ENCODE results near the gene SOAT1.
"Not testable (repeated sequence)": the region's sequence is repeated elsewhere in the genome, so short reads cannot be mapped to it uniquely, and the experiment has no call there.

The SOAT1 gene

DNA sequence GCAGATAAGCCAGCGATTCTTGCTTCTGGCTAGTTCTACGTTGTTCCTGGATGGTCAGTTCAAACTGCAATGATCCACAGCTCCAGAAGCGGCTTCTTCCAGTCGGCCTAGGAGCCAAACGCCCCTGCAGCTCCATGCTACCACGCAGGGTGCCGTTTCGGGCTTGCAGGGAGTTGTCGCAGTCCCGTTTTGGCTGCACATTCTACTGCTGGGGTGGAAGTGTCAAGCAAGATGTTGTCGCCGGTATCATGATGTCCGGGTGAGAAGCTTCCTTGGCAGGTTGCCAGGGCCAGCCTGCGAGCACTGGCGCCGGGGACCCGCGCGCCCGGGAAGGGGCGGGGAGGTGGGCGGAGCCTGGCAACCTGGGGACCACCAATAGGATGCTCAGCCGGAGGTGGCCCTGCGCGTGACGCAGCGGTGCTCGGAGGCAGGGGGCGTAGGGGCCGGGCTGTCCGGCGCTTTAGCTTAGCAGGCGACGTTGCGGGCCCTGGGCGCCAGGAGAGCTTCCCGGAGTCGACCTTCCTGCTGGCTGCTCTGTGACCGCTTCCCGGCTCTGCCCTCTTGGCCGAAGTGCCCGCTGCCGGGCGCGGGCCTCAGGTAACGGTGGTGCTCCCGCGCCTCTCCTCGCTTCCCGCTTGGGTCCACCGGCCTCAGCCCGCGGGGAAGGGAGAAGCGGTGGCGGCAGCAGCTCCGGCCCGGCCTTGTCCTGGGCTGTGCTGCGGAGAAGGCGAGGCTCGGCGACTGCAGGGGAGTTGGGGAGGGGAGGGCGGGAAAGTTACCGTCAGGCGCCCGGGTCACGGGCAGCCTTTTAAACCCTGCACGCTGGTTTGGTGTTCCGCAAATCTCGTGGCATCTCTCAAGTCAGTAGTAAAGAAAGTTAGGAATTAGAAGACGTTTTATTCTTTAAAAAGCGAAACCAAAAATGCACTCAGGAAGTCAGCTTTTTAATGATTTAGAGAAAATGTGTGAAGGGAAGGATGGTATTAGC is at the start of gene SOAT1:
Gene SOAT1 (plus strand): TSS at position 458 of the 988 bp plus-strand sequence. CDS start 8,888 bp downstream, outside the sequence.
- peak; percentile 95 for DNase-seq

GRCh38 chr1:179245426-179245825 is 48.2 kb upstream of the SOAT1 start:
- not testable (repeated sequence) for DNase-seq

DNA sequence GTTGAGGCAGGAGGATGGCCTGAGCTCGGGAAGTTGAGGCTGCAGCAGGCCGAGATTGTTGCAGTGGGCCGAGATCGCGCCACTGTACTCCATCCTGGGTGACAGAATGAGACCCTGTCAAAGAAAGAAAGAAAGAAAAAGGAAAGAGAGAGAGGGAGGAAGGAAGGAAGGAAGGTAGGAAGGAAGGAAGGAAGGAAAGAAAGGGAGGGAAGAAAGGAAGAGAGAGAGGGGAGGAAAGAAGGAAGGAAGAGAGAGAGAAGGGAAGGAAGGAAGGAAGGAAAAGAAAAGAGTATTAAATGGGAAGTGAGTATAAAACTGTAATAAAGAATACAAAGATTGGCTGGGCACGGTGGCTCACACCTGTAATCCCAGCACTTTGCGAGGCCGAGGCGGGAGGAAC is 45.7 kb upstream of the SOAT1 start:
- no peak for DNase-seq

DNA sequence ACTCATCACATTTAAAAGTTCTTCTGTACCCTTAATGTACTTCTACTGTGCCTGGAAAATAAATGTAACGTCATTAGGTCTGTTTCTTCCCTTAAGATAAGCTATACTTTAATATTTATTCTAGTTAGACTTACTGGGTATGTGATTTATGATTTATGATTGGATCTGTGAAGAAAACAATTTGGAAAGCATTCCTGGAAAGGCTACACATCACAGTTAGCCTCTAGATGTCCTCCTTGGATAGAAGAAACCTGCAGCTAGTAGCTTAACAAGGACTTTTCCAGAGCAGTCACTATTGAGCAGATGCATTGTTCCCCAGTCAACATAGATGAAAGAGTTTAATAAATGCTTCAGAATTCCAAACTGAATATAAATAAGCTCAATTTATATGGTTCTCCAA is 41.9 kb upstream of the SOAT1 start:
- DNase-seq = no peak

- no peak for DNase-seq
These were observed 41.0 kb upstream of the SOAT1 start for GRCh38 chr1:179252606-179253005.

DNA sequence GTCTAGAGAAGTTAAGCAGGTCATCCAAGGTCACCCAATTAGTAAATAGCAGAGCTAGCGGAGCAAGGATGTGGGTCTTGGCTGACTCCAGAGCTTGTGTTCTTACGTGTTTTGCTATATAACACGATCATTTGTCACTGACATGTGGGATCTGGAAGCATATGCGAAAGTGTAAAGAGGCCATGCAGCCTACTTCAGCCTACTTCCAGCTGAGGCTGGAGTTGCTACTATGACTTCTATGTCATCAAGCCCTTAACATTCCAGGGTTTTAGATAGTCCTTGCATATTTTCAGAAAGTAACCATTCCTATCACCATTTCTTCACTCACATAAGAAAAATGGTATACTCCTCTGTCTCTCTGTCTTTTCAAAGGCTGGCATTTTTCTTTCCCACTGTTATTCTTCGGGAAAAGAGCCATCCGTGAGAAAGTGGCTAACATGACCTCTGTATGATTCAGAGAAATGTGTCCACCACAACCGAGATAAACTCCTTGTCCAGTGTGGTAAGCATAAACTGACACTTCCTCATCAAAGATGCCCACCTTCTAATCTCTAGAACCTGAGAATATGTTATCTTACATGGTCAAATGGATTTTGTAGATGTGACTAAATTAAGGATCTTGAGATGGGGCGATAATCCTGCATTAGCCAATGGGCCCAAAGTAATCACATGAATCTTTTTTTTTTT is 40.2 kb upstream of the SOAT1 start:
- no peak for DNase-seq

DNA sequence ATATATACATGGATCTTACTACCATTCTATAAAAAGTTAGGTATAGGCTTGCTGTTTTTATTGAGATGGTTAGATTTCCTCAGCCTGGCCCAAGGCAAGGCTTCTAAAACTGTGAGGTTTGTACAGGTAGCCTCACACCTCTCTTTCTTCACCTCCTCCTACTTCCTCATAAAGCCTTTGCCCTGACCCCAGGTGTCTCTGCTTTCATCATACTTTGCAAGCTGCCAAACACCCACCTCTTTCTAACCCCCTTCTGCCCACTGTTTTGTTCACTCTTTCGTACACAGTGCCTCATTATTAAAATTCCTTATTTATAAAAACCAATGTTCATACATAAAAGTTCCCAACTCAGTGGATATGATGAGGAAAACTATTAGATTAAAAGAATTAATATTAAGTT is 31.4 kb upstream of the SOAT1 start:
- no peak for DNase-seq

DNA sequence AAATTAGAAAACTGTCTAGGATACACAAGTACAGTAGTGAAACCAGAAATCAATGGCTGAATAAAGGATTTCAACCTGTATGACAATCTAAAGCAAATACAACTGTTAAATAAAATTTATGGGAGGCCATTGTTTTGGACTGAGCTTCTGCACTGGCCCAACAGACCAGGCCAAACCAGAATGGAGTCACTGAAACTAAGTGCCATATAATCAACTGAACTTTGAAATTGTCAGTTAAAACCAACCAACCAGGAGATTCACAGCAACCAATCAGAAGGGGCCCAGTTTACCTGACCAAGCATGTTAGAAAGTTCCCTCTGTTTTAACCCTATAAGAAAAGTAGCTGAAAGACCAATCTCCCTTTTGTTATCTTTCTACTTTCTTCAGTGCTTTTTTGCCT is 30.5 kb upstream of the SOAT1 start:
- no peak for DNase-seq

DNA sequence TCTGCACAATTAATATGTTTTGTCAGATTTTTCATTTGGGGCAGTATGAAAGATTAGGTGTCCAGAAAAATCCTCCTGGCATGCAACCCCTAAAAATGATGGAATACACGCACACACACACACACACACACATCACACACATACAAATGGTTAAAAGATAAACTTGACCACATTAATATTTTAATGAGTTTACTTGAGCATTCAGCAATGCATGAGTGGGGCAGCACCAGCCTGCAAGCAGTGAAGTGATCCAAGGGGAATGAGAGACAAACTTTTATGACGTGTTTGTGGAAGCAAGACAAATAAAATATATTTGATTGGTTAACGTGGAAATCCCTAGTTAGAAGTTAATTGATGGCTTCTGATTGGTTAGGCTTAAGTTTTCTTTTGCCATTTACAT is 29.1 kb upstream of the SOAT1 start:
- no peak for DNase-seq

DNA sequence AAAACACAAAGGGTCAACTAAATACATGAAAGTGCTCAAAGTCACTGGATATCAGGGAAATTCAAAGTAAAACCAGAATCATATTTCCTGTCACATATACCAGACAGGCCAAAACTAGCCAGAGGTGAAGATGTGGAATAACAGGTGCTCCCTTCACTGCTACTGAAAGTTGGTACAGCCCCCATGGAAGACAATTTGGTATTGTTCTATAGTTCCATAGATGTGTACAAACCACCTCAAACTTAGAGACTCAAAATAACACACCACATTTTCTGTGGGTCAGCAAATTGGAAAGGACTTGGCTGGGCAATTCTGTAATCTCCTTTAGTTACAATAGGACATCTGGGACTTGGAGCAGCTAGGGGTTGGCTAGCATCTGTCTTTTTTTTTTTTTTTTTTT is 24.5 kb upstream of the SOAT1 start:
- no peak for DNase-seq

DNA sequence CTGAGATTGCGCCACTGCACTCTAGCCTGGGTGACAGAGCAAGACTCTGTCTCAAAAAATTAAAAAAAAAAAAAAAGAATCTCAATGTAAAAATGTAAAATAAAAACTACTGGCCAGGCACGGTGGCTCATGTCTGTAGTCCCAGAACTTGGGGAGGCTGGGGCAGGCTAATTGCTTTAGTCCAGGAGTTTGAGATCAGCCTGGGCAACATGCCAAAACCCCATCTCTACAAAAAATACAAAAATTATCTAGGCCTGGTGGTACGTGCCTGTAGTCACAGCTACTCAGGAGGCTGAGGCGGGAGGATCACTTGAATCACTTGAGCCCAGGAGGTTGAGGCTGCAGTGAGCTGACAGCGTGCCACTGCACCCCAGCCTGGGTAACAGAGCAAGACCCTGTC is 19.2 kb upstream of the SOAT1 start:
- not testable (repeated sequence) for DNase-seq

GRCh38 chr1:179278920-179279319 is 14.7 kb upstream of the SOAT1 start:
- DNase-seq = no peak

- no peak for DNase-seq
These were observed 9.6 kb upstream of the SOAT1 start for GRCh38 chr1:179283992-179284391.

GRCh38 chr1:179287946-179288345 is 5.7 kb upstream of the SOAT1 start:
- DNase-seq = no peak

DNA sequence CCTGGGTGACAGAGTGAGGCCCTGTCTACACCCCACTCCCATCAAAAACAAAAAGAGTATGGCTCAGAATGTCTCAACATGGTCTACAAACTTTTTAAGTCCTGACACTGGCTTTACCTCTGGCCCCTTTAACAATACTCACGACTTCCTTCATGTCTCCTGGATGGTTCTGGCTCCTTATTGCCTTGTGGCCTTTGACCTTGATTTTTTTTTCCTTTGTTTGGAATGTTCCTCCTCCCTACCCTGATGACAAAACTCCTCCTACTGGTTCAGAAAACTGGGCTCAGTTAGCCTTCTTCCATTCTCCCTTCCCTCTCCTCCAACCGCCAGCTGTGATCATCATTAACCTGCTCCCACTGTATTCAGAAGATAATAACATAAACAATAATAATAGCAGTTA is 4.6 kb upstream of the SOAT1 start:
- no peak for DNase-seq

DNA sequence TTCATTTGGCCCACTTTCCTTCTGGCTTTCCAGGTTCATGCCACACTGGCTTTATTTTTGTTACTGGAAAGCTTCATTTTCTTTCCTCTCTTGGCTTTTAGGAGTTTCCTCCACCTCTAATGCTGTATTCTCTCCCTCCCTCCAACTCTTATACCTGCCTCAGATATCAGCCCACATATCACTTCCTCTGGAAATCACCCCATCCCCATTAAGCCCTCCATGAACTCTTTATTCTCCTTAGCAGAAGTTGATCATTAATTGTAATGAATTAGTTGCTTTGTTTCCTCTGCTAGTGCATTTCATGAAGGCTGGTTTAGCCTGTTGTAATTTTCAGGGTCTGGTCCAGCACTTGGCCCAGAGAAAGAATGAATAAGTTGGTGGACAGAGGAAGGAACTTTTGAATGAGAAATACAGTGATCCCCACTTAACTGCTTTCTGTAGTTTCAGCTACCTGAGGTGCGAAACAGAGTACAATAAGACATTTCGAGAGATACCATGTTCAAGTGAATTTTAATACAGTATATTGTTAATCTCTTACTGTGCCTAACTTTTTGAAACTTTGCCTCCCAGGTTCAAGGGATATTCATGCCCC is 1.7 kb downstream of the SOAT1 start:
- DNase-seq = no peak

DNA sequence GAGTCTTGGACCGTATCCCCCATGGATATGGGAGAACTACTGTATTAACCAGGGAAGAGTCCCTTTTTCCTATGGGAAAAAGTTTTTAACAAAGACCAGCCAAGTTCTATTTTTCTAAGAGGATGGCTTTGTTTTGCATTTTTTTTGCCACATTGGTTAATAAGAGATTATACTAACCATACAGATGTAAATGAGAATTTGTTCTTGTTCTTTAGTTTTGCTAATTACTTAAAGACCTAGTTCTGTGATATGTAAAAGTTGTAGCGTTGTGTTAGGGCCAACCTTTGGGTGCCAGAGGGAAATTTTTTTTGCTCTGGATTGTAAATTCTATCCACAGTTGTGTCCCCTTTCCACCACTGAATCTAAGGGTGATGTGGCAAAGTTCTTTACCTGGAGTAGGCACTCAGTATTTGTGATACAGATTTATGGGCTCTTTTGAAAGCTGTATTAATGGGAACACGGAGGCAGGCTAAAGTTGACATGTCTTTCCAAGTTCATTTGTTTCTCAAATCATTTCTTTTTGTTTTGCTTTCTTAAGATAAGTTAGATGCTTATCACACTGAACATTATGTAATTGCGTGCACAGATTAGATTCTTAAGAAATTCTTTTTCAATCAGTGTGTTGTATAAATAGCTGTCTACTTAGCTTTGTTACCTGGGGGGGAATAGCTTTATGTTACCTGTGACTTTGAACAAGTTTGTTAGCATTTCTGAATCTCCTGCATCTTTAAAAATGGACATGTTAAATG is 2.9 kb downstream of the SOAT1 start:
- DNase-seq = no peak

GRCh38 chr1:179297105-179297378 is 3.4 kb downstream of the SOAT1 start:
- no peak for DNase-seq

- no peak for DNase-seq
These were observed 5.4 kb downstream of the SOAT1 start for GRCh38 chr1:179298952-179299351.

GRCh38 chr1:179300112-179300511 is 6.5 kb downstream of the SOAT1 start:
- DNase-seq = no peak

DNA sequence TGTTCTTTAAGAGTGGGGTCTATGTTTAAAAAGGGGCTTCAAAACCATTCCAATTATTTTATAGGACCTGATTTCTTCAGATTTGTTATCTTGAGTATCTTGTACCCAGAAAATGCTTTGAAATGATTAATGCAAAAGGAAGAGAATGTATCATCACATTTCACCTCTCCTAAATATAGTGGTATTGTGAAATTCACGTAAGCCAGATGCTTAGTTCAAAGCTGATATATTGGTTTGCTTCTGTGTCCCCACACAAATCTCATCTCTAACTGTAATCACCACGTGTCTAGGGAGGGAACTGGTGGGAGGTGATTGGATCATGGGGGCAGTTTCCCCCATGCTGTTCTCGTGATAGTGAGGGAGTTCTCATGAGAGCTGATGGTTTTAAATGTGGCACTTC is 8.5 kb downstream of the SOAT1 start:
- DNase-seq = no peak

- no peak for DNase-seq
These were observed 9.7 kb downstream of the SOAT1 start for GRCh38 chr1:179303200-179303785.

GRCh38 chr1:179305450-179305849 is 11.9 kb downstream of the SOAT1 start:
- no peak for DNase-seq

All from NCI-H2227 treated with DMSO at 0.1 percent for 48 hours (cell line).